Measurements from ENCODE around the gene PRELID2.

- TF ChIP-seq POLR2A (IDR thresholded peaks at IDR 0.05; ENCODE audit: low read depth, low read length) (no peak), TAF1 (IDR thresholded peaks at IDR 0.05; ENCODE audit: low read depth, low read length) (no peak), POLR2AphosphoS5 (IDR thresholded peaks at IDR 0.05; ENCODE audit: low read depth, low read length) (no peak), PAX5 (IDR thresholded peaks at IDR 0.05; ENCODE audit: insufficient read depth, low read length, severe bottlenecking) (no peak)
Measured at GRCh38 chr5:145824040-145824439, 11.1 kb downstream of the PRELID2 start.
